DND-41 (cell line): Measurements from ENCODE around the gene GNAZ.
"Not testable (repeated sequence)": the region's sequence is repeated elsewhere in the genome, so short reads cannot be mapped to it uniquely, and the experiment has no call there.

Experiments used
- ATAC-seq: fragments of 200-7000 bp; cut with Tn5 transposase; 3 replicates; pipeline ENCODE4 v1.9.1; 2021; ENCODE audit warnings: low read depth; ENCODE audit not compliant: insufficient read depth
- DNase-seq: peaks from one replicate; pipeline ENCODE4 v3.0.0-alpha.2; 2020
- H2AFZ ChIP-seq: 2 replicates; pipeline ENCODE4 v1.6.0; 2012; ENCODE audit warnings: low read depth, low read length
- H3K27ac ChIP-seq: 2 replicates; pipeline ENCODE4 v1.5.1; 2012; ENCODE audit warnings: low read length, inconsistent platforms
- H3K27me3 ChIP-seq: fragments of 200-600 bp; sonication (generic); 2 replicates; pipeline ENCODE4 v1.6.0; 2012; ENCODE audit warnings: low read length, mild to moderate bottlenecking, inconsistent platforms; ENCODE audit not compliant: insufficient read depth, poor library complexity
- H3K36me3 ChIP-seq: 2 replicates; pipeline ENCODE4 v1.5.1; 2012; ENCODE audit warnings: low read length, inconsistent platforms; ENCODE audit not compliant: insufficient read depth
- H3K4me1 ChIP-seq: 2 replicates; pipeline ENCODE4 v1.5.1; 2012; ENCODE audit warnings: mild to moderate bottlenecking, low read length; ENCODE audit not compliant: insufficient read depth
- H3K4me2 ChIP-seq: 2 replicates; pipeline ENCODE4 v1.6.0; 2012; ENCODE audit warnings: mild to moderate bottlenecking, moderate library complexity, low read length, inconsistent platforms; ENCODE audit not compliant: insufficient read depth
- H3K4me3 ChIP-seq, 2 experiments: fragments of 200-600 bp in 1 of 2; shearing (Covaris generic) in 1 of 2; 2 replicates each; pipeline ENCODE4 v1.5.1; 2012 to 2016; ENCODE audit warnings: inconsistent platforms in 2 of 2, low read length in 2 of 2, mild to moderate bottlenecking in 2 of 2, low read depth in 1 of 2, moderate library complexity in 1 of 2
- H3K79me2 ChIP-seq: 2 replicates; pipeline ENCODE4 v1.6.0; 2012; ENCODE audit warnings: low read length, inconsistent platforms; ENCODE audit not compliant: insufficient read depth
- H3K9ac ChIP-seq: 2 replicates; pipeline ENCODE4 v1.6.0; 2012; ENCODE audit warnings: low read depth, mild to moderate bottlenecking, inconsistent platforms, low read length, moderate library complexity
- H3K9me3 ChIP-seq: 2 replicates; pipeline ENCODE4 v1.5.1; 2012; ENCODE audit warnings: low read length, moderate library complexity, mild to moderate bottlenecking, inconsistent platforms; ENCODE audit not compliant: insufficient read depth, severe bottlenecking
- H4K20me1 ChIP-seq: 2 replicates; pipeline ENCODE4 v1.6.0; 2012; ENCODE audit warnings: low read length; ENCODE audit not compliant: insufficient read depth
- CTCF ChIP-seq: IDR thresholded peaks from 2 replicates; pipeline ENCODE4 v1.5.1; 2012; ENCODE audit warnings: borderline replicate concordance, low read length, moderate library complexity, mild to moderate bottlenecking; ENCODE audit not compliant: poor library complexity, severe bottlenecking; ENCODE audit errors: extremely low read depth
- EZH2 ChIP-seq: IDR thresholded peaks from 3 replicates; pipeline ENCODE4 v1.6.1; 2012; ENCODE audit warnings: borderline replicate concordance, low read depth, mild to moderate bottlenecking, moderate library complexity, low read length, inconsistent platforms; ENCODE audit not compliant: severe bottlenecking

The GNAZ gene

GRCh38 chr22:23070418-23071229 is at the start of gene GNAZ:
TSS of gene GNAZ (plus strand) at chr22:23070519. CDS start at chr22:23095696, 25,177 bp downstream.
- no peak for DNase-seq
- H3K9me3 ChIP-seq, result no peaks in the 10 kb centered on the region
- H4K20me1 ChIP-seq, result peaks cover 3% of the 10 kb centered on the region; the same call in 1 of the 2 replicates
- H3K9ac ChIP-seq, result peak within 1 kb of the TSS; percentile 66
- H3K36me3 ChIP-seq, result no peaks in the 10 kb centered on the region
- TF ChIP-seq CTCF (no peak), EZH2 (no peak)
- ATAC-seq, result peak; percentile 37
- no peaks in the 10 kb centered on the region for H3K27me3 ChIP-seq
- peak within 1 kb of the TSS; percentile 93 for H3K4me2 ChIP-seq
- H3K4me1 ChIP-seq, result peaks cover 21% of the 10 kb centered on the region
- H3K4me3 ChIP-seq, result peak within 1 kb of the TSS; percentile 37 to 66; a peak in 3 of 4 replicates
- H3K79me2 ChIP-seq, result no peaks in the 10 kb centered on the region
- H3K27ac ChIP-seq, result no peak within 1 kb of the TSS
- H2AFZ ChIP-seq, result peak within 1 kb of the TSS; percentile 92

GRCh38 chr22:23020659-23021293 is 49.5 kb upstream of the GNAZ start:
- H3K4me3 ChIP-seq, result no peak overlapping the region
- DNase-seq (no peak), ATAC-seq (no peak)
- no peaks in the 10 kb centered on the region for H3K36me3 ChIP-seq
- no peak overlapping the region for H3K4me2 ChIP-seq
- H3K79me2 ChIP-seq, result no peaks in the 10 kb centered on the region
- no peak overlapping the region for H3K9ac ChIP-seq
- H3K27ac ChIP-seq, result no peak overlapping the region
- H4K20me1 ChIP-seq, result no peaks in the 10 kb centered on the region
- no peak for TF ChIP-seq EZH2
- no peak for TF ChIP-seq CTCF
- H2AFZ ChIP-seq, result no peak overlapping the region
- no peaks in the 10 kb centered on the region for H3K27me3 ChIP-seq
- no peaks in the 10 kb centered on the region for H3K4me1 ChIP-seq
- no peaks in the 10 kb centered on the region for H3K9me3 ChIP-seq

- H3K36me3 ChIP-seq, ATAC-seq, H3K4me1 ChIP-seq, H3K79me2 ChIP-seq, H2AFZ ChIP-seq, H3K4me3 ChIP-seq, H3K4me2 ChIP-seq, H3K27ac ChIP-seq, DNase-seq, H4K20me1 ChIP-seq, H3K9ac ChIP-seq, H3K9me3 ChIP-seq, H3K27me3 ChIP-seq: not testable (repeated sequence)
Observed at GRCh38 chr22:23021660-23022353, 48.5 kb upstream of the GNAZ start.

- ATAC-seq (no peak), DNase-seq (no peak)
- no peaks in the 10 kb centered on the region for H3K36me3 ChIP-seq
- H3K4me1 ChIP-seq, result no peaks in the 10 kb centered on the region
- H4K20me1 ChIP-seq, result no peaks in the 10 kb centered on the region
- no peak overlapping the region for H3K4me3 ChIP-seq
- H3K27me3 ChIP-seq, result no peaks in the 10 kb centered on the region
- H3K27ac ChIP-seq, result no peak overlapping the region
- H3K9ac ChIP-seq, result no peak overlapping the region
- no peak for TF ChIP-seq EZH2
- TF ChIP-seq CTCF, result no peak
- no peaks in the 10 kb centered on the region for H3K79me2 ChIP-seq
- H2AFZ ChIP-seq, result no peak overlapping the region
- H3K4me2 ChIP-seq, result no peak overlapping the region
- H3K9me3 ChIP-seq, result no peaks in the 10 kb centered on the region
Observed at GRCh38 chr22:23023294-23023693, 47.0 kb upstream of the GNAZ start.
